ENCODE measurements around the gene FETUB.
"Not testable (repeated sequence)": the region's sequence is repeated elsewhere in the genome, so short reads cannot be mapped to it uniquely, and the experiment has no call there.

The FETUB gene

DNA sequence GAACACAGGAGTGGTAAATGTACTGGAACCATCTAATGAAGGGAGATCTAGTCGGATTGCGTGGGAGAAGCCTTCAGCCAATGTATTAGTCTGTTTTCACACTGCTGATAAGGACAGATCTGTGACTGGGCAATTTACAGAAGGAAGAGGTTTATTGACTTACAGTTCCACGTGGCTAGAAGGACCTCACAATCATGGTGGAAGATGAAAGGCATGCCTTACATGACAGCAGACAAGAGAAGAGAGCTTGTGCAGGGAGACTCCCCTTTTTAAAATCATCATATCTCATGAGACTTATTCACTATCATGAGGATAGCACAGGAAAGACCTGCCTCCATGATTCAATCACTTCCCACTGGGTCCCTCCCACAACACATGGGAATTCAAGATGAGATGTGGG is 42.6 kb downstream of the FETUB start:
- no peak for DNase-seq

GRCh38 chr3:186683979-186684378 is 43.8 kb downstream of the FETUB start:
- no peak for DNase-seq

DNA sequence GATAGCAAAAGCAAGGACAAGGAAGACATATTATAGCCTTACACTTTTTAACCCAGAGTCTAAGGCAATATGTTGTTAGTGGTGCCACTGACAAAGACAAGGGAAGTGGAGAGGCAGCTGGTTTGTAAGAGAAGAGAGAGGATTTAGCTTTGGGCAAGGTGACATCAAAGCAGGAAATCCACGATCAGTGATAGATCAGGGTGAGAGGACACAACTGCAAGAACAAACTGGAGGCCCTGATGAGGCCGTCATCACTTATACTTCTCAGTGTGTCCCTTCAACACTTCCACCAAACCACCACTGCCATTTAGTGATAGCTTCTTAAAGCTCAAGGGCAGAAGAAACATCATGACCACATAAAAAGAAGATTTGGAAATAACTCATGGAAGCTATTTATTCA is 46.3 kb downstream of the FETUB start:
- DNase-seq, result not testable (repeated sequence)

DNA sequence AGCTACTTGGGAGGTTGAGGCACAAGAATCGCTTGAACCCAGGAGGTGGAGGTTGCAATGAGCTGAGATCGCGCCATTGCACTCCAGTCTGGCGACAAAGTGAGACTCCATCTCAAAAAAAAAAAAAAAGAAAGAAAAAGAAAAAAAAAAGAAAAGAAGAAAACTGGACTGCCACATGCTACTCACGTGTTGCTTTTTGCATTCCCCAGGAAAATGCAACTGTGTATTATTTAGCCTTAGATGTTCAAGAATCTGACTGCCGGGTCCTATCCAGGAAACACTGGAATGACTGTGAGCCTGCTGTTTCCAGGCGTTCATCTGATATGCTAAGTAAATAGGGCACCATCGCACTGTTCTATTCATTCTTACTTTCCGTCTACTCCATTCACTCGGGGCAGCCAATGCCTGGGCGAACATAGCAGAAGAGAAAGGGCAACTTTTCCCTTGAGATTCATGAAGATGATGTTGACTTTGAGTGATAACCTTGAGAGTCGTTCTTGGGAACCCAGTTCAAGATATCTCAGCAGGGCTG is 47.0 kb downstream of the FETUB start:
- no peak for DNase-seq

DNA sequence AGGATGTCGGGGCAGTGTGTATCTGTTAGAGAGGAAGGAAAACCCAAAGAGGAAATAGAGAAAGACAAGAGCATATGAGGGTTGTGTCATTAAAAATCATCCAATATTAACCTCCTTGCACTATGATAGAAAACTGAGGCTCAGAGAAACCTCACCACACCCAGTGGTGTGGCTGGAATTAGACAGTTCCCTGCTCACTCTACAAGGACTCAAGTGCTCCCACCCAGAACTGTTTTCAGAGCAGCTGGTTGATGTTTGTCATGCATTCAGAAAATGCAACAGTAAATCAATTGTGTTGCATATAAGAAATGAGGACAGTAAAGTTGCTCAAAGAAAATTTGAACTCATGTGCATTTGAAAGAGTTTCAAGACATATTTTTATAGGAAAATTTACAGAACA is 50.1 kb downstream of the FETUB start:
- not testable (repeated sequence) for DNase-seq

- DNase-seq, result no peak
Observed at GRCh38 chr3:186691676-186692075, 51.5 kb downstream of the FETUB start.

- DNase-seq, result no peak
Observed at GRCh38 chr3:186693843-186694242, 53.6 kb downstream of the FETUB start.

- DNase-seq, result no peak
Observed at GRCh38 chr3:186694288-186695032, 54.3 kb downstream of the FETUB start.

DNA sequence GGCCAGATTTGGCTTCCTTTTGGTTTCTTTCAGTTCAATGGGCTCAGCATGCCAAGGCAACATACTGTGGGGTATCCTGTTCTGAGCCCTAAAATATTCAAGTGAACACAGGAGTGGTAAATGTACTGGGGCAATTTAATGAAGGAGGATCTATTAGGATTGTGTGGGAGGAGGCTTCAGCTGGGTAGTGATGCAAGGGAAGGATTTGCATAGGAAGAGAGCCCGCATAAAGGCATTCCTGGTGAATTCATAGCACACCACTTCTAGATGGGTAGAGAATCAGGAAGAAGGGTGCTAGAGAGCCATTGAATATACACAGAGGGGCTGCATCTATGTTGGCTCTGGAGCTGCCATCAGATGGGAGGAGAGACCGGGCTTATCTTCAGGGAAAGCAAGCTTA is 56.3 kb downstream of the FETUB start:
- DNase-seq, result no peak

GRCh38 chr3:186697510-186697909 is 57.3 kb downstream of the FETUB start:
- no peak for DNase-seq

- no peak for DNase-seq
Observed at GRCh38 chr3:186700267-186700666, 60.1 kb downstream of the FETUB start.

DNA sequence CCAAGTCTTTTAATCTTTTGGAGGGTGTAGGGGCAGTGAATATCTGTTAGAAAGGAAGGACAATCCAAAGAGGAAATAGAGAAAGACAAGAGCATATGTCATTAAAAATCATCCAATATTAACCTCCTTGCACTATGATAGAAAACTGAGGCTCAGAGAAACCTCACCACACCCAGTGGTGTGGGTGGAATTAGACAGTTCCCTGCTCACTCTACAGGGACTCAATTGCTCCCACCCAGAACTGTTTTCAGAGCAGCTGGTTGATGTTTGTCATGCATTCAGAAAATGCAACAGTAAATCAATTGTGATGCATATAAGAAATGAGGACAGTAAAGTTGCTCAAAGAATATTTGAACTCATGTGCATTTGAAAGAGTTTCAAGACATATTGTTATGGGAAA is 62.3 kb downstream of the FETUB start:
- DNase-seq, result not testable (repeated sequence)

Measured in NCI-H2171 treated with DMSO at 0.1 percent for 48 hours (cell line).